ENCODE results near the gene DDX17. TPM values are rescaled to one million over a fixed set of nuclear protein-coding genes. Genes with fewer than 3 reads are reported as not detected.
"Not testable (repeated sequence)": the region's sequence is repeated elsewhere in the genome, so short reads cannot be mapped to it uniquely, and the experiment has no call there.

The DDX17 gene
- total and polyA plus RNA-seq, 2 experiments from 2014 or later, result 88.0 to 603 TPM

DNA sequence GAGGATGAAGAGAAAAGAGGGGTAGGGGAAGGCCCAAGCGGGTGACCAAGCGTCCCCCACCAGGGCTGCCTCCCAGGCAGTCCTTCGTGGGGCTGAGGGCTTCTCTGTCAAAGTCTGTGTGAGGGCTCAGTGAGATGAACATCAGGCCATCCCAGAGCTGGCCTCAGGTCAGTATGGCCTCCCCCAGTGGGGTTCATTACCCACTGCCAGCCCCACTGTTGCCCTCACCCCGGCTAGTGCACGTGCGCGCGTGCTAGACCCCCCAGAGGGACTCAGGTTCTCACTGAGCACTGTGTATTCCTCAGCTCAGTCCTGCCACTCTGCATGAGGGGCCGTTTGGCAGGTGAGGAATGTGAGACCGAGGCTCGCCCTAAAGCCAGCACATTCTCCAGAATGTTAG, 34.9 kb downstream of the DDX17 start:
- H3K4me3 Mint-ChIP-seq, result no peak overlapping the region
- no peaks in the 10 kb centered on the region for H3K36me3 Mint-ChIP-seq (ENCODE audit: low read depth)
- no peak overlapping the region for H3K4me3 ChIP-seq
- peaks cover 6% of the 10 kb centered on the region; the same call in 1 of the 2 replicates for H3F3A ChIP-seq (replicated peaks; ENCODE audit: low read depth)
- peaks cover 33% of the 10 kb centered on the region for H3K27me3 ChIP-seq (ENCODE audit: insufficient read depth)
- H3K9me2 ChIP-seq (ENCODE audit: insufficient read depth), result no peaks in the 10 kb centered on the region
- ATAC-seq (no peak), DNase-seq (ENCODE audit: low spot score) (no peak)
- no peaks in the 10 kb centered on the region for H3K36me3 ChIP-seq (ENCODE audit: insufficient read depth)
- H3K27ac Mint-ChIP-seq, result no peak overlapping the region
- H3K9me3 Mint-ChIP-seq, result no peaks in the 10 kb centered on the region; the same call in 2 of the 3 replicates
- H3K4me1 Mint-ChIP-seq, result peaks cover 9% of the 10 kb centered on the region
- no peak overlapping the region for H3K4me2 ChIP-seq
- peaks cover 5% of the 10 kb centered on the region; the same call in 1 of the 2 replicates for H3K4me1 ChIP-seq (ENCODE audit: insufficient read depth)
- no peak overlapping the region for H2AFZ ChIP-seq
- H3K79me2 ChIP-seq (replicated peaks; ENCODE audit: insufficient read depth), result no peaks in the 10 kb centered on the region
- peaks cover 30% of the 10 kb centered on the region for H3K27me3 Mint-ChIP-seq (ENCODE audit: insufficient read depth, low read depth, poor library complexity)
- TF ChIP-seq POLR2AphosphoS5 (IDR thresholded peaks at IDR 0.05; ENCODE audit: low read depth), result no peak
- TF ChIP-seq STAT1 (IDR thresholded peaks at IDR 0.05; ENCODE audit: unreplicated experiment), result no peak
- TF ChIP-seq, protein P1, sequence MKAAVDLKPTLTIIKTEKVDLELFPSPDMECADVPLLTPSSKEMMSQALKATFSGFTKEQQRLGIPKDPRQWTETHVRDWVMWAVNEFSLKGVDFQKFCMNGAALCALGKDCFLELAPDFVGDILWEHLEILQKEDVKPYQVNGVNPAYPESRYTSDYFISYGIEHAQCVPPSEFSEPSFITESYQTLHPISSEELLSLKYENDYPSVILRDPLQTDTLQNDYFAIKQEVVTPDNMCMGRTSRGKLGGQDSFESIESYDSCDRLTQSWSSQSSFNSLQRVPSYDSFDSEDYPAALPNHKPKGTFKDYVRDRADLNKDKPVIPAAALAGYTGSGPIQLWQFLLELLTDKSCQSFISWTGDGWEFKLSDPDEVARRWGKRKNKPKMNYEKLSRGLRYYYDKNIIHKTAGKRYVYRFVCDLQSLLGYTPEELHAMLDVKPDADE (IDR thresholded peaks at IDR 0.05), result no peak
- TF ChIP-seq, protein P2, sequence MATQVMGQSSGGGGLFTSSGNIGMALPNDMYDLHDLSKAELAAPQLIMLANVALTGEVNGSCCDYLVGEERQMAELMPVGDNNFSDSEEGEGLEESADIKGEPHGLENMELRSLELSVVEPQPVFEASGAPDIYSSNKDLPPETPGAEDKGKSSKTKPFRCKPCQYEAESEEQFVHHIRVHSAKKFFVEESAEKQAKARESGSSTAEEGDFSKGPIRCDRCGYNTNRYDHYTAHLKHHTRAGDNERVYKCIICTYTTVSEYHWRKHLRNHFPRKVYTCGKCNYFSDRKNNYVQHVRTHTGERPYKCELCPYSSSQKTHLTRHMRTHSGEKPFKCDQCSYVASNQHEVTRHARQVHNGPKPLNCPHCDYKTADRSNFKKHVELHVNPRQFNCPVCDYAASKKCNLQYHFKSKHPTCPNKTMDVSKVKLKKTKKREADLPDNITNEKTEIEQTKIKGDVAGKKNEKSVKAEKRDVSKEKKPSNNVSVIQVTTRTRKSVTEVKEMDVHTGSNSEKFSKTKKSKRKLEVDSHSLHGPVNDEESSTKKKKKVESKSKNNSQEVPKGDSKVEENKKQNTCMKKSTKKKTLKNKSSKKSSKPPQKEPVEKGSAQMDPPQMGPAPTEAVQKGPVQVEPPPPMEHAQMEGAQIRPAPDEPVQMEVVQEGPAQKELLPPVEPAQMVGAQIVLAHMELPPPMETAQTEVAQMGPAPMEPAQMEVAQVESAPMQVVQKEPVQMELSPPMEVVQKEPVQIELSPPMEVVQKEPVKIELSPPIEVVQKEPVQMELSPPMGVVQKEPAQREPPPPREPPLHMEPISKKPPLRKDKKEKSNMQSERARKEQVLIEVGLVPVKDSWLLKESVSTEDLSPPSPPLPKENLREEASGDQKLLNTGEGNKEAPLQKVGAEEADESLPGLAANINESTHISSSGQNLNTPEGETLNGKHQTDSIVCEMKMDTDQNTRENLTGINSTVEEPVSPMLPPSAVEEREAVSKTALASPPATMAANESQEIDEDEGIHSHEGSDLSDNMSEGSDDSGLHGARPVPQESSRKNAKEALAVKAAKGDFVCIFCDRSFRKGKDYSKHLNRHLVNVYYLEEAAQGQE (IDR thresholded peaks at IDR 0.05; ENCODE audit: unreplicated experiment), result no peak
- TF ChIP-seq, protein P3, sequence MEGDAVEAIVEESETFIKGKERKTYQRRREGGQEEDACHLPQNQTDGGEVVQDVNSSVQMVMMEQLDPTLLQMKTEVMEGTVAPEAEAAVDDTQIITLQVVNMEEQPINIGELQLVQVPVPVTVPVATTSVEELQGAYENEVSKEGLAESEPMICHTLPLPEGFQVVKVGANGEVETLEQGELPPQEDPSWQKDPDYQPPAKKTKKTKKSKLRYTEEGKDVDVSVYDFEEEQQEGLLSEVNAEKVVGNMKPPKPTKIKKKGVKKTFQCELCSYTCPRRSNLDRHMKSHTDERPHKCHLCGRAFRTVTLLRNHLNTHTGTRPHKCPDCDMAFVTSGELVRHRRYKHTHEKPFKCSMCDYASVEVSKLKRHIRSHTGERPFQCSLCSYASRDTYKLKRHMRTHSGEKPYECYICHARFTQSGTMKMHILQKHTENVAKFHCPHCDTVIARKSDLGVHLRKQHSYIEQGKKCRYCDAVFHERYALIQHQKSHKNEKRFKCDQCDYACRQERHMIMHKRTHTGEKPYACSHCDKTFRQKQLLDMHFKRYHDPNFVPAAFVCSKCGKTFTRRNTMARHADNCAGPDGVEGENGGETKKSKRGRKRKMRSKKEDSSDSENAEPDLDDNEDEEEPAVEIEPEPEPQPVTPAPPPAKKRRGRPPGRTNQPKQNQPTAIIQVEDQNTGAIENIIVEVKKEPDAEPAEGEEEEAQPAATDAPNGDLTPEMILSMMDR (conservative IDR thresholded peaks at IDR 0.05; ENCODE audit: low read depth in 2 of 2), result no peak
- TF ChIP-seq EZH2 (IDR thresholded peaks at IDR 0.05; ENCODE audit: low read depth, unreplicated experiment), result no peak
- no peak for TF ChIP-seq JUNB (IDR thresholded peaks at IDR 0.05; ENCODE audit: unreplicated experiment)
- TF ChIP-seq CREB1 (CRISPR knock-in tag; IDR thresholded peaks at IDR 0.05; ENCODE audit: low read depth), result no peak
- no peak overlapping the region for H3K27ac ChIP-seq (ENCODE audit: low read depth)
- no peaks in the 10 kb centered on the region for H4K20me1 ChIP-seq (replicated peaks; ENCODE audit: insufficient read depth)

DNA sequence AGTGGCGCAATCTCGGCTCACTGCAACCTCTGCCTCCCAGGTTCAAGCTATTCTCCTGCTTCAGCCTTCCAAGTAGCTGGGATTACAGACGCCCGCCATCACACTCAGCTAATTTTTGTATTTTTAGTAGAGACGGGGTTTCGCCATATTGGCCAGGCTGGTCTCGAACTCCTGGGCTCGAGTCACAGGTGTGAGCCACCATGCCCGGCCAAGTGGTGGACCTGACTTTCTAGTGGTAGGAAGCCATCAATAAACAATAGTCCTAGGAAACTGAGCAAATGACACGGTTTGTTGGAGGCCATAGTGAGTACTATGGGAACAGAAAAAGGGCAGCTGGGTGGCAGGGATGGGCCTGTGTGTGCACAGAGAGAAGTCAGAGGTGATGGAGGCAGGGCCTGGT, 35.9 kb downstream of the DDX17 start:
- H3K4me1 ChIP-seq (ENCODE audit: insufficient read depth); H3K36me3 ChIP-seq (ENCODE audit: insufficient read depth); H3K36me3 Mint-ChIP-seq (ENCODE audit: low read depth); H3K27ac ChIP-seq (ENCODE audit: low read depth); H3K4me1 Mint-ChIP-seq; H3K27ac Mint-ChIP-seq; H3K9me2 ChIP-seq (ENCODE audit: insufficient read depth); H4K20me1 ChIP-seq (replicated peaks; ENCODE audit: insufficient read depth); H3K4me3 ChIP-seq; H2AFZ ChIP-seq; ATAC-seq; H3K9me3 Mint-ChIP-seq; H3K79me2 ChIP-seq (replicated peaks; ENCODE audit: insufficient read depth); DNase-seq (ENCODE audit: low spot score); H3K4me3 Mint-ChIP-seq; H3K4me2 ChIP-seq: not testable (repeated sequence)
- H3K27me3 Mint-ChIP-seq (ENCODE audit: insufficient read depth, low read depth, poor library complexity), result peaks cover 34% of the 10 kb centered on the region
- H3F3A ChIP-seq (replicated peaks; ENCODE audit: low read depth), result peaks cover 14% of the 10 kb centered on the region; the same call in 1 of the 2 replicates
- H3K27me3 ChIP-seq (ENCODE audit: insufficient read depth), result peaks cover 38% of the 10 kb centered on the region

Data from GM23338 (cell line).